HUES64 (cell line): ENCODE data around the gene LRCH3. TPM values are rescaled to one million over a fixed set of nuclear protein-coding genes. Genes with fewer than 3 reads are reported as not detected.

Experiments used
- H3K27ac ChIP-seq: 2 replicates; pipeline ENCODE4 v1.7.0; 2013; ENCODE audit warnings: low read depth, low read length, inconsistent platforms
- H3K27me3 ChIP-seq: 2 replicates; pipeline ENCODE4 v1.6.1; 2013; ENCODE audit warnings: mild to moderate bottlenecking, low read length; ENCODE audit not compliant: insufficient read depth
- H3K36me3 ChIP-seq: 2 replicates; pipeline ENCODE4 v1.6.1; 2013; ENCODE audit warnings: mild to moderate bottlenecking, low read length; ENCODE audit not compliant: insufficient read depth
- H3K4me1 ChIP-seq: 2 replicates; pipeline ENCODE4 v1.6.1; 2013; ENCODE audit warnings: mild to moderate bottlenecking, low read length, moderate library complexity; ENCODE audit not compliant: insufficient read depth
- H3K4me3 ChIP-seq: 2 replicates; pipeline ENCODE4 v1.5.1; 2013; ENCODE audit warnings: mild to moderate bottlenecking, low read length, moderate library complexity
- H3K9ac ChIP-seq: 2 replicates; pipeline ENCODE4 v1.6.1; 2013; ENCODE audit warnings: mild to moderate bottlenecking, low read depth, low read length
- H3K9me3 ChIP-seq: 2 replicates; pipeline ENCODE4 v1.6.1; 2013; ENCODE audit warnings: low read depth, low read length; ENCODE audit not compliant: insufficient read depth
- WGBS: fragments of 150-250, 120-280 bp; methylation state at CpG from one replicate; pipeline ENCODE4 v1.1.7; 2013; ENCODE audit warnings: missing lambda C conversion rate; 5-methylcytosine and 5-hydroxymethylcytosine counted together
- polyA plus RNA-seq, 2 experiments: library from polyadenylated mRNA; stranded (reverse); fragments of 50-300 nt; gene quantifications; one replicate each; pipeline ENCODE4 v1.2.3, GENCODE V29; 2013

The LRCH3 gene
- 21.2 TPM for polyA plus RNA-seq (2013, experiment 1 of 2)
- 29.6 TPM for polyA plus RNA-seq (2013, experiment 2 of 2)

DNA sequence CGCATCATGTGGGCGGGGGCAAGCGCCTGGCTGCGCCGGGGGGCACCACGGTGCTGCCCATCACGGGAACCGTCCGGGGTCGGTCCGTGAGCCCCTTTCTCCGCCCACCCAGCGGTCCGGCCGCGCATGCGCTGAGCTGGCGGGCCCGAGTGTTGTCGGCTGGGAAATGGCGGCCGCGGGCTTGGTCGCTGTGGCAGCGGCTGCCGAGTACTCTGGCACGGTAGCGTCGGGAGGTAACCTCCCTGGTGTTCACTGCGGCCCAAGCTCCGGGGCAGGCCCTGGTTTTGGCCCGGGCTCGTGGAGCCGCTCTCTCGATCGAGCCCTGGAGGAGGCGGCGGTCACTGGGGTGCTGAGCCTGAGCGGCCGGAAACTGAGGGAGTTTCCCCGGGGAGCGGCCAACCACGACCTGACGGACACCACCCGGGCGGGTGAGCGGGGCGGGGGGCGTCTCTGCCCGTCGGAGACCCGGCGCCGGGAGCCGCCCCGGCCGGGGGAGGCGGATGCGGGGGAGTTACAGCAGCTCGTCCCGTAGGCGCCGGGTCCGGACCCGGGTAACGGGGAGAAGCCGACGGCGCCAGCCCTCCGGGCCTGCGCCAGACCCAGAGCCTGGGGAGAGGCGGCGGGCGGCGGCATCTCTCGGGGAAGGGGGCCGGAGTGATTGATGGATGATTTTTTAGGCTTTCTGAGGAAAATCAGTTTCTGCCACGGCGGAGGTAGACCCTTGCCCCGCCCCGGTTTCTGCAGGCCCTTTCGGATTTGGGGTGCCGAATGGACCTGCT, at the start of gene LRCH3:
Gene LRCH3, plus strand, starts transcription at position 142 of the 779 bp plus-strand sequence. Its CDS starts 25 bp downstream, at position 167.
- Histone ChIP-seq H3K9me3 (no peaks in the 10 kb centered on the region), H3K36me3 (no peaks in the 10 kb centered on the region), H3K27me3 (no peaks in the 10 kb centered on the region), H3K4me1 (no peaks in the 10 kb centered on the region), H3K27ac (peak within 1 kb of the TSS; percentile 98), H3K4me3 (peak within 1 kb of the TSS; percentile 96), H3K9ac (peak within 1 kb of the TSS; percentile 97)
- under 1% methylated on average over 83 of the region's 83 CpGs for WGBS

DNA sequence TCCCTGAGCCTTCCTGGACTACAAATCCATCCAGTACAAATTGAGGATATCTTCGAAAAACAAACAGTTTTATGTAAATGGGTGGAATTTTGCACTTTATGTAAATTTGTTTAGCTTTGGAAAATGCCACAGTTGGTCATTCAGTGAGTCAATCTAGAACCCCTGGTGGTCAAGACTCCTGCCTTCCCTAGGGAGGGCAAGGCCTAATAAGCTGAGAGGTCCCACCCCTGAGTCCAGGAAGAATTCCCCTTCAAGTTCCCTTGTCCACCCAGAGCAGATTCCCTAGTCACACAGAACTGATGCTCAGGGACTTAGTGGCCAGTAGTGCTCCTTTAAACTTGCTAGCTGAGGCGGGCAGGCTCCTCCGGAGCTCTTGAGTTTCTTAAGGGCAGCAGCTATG, 48.3 kb upstream of the LRCH3 start:
- H3K27me3 ChIP-seq, result no peaks in the 10 kb centered on the region
- 92% methylated on average over 3 of the region's 3 CpGs for WGBS
- H3K4me3 ChIP-seq, result no peak overlapping the region
- no peaks in the 10 kb centered on the region for H3K36me3 ChIP-seq
- H3K9me3 ChIP-seq, result no peaks in the 10 kb centered on the region
- no peak overlapping the region for H3K9ac ChIP-seq
- no peak overlapping the region for H3K27ac ChIP-seq
- no peaks in the 10 kb centered on the region for H3K4me1 ChIP-seq

DNA sequence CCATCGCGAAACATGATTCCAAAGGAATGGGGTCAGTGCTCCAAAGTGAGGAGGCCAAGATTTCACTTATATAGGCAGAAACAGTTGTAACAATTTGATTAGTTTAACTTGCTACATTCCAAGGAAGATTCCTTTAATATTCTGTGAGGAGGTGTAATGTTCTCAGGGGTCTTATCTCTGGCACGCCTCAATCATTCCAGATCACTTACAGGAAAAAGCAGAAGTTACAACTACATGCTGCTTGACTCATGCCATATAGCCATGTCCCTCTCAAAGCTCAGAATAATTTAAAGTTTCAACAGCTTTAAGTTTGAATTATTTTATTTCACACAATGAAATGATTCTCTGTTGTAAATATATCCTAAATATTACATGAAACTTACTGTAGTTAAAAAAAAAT, 44.8 kb upstream of the LRCH3 start:
- H3K9ac ChIP-seq, result no peak overlapping the region
- H3K27me3 ChIP-seq, result peaks cover 32% of the 10 kb centered on the region
- H3K4me1 ChIP-seq, result no peaks in the 10 kb centered on the region
- no peak overlapping the region for H3K4me3 ChIP-seq
- whole genome bisulfite sequencing, result 94% methylated on average over 3 of the region's 3 CpGs
- H3K27ac ChIP-seq, result no peak overlapping the region
- no peaks in the 10 kb centered on the region for H3K9me3 ChIP-seq
- H3K36me3 ChIP-seq, result no peaks in the 10 kb centered on the region

DNA sequence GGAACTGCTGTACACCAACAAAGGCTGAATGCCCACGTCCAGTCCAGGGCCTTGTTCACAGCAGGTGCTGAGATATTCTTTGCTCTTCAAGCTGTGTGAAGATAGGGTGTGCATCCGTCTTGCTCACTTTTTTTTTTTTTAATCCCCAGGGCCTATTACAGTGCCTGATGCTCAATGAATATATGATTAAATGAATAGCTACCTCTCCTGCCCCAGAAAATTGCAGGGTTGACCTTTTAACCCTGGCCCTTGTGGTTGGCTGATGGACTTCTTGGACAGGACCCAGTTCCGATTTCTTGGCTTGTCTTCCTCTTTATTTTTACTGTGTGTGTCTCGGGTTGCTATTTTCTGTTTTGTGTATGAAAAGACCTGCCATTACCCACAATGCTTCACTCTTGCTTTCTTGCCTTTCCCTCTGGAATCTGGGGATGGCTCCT, 44.2 kb upstream of the LRCH3 start:
- Histone ChIP-seq H3K27me3 (peaks cover 38% of the 10 kb centered on the region), H3K36me3 (no peaks in the 10 kb centered on the region), H3K9me3 (no peaks in the 10 kb centered on the region), H3K9ac (no peak overlapping the region), H3K4me3 (no peak overlapping the region), H3K27ac (no peak overlapping the region), H3K4me1 (no peaks in the 10 kb centered on the region; the same call in 1 of the 2 replicates)
- WGBS, result 91% methylated on average over 2 of the region's 4 CpGs

DNA sequence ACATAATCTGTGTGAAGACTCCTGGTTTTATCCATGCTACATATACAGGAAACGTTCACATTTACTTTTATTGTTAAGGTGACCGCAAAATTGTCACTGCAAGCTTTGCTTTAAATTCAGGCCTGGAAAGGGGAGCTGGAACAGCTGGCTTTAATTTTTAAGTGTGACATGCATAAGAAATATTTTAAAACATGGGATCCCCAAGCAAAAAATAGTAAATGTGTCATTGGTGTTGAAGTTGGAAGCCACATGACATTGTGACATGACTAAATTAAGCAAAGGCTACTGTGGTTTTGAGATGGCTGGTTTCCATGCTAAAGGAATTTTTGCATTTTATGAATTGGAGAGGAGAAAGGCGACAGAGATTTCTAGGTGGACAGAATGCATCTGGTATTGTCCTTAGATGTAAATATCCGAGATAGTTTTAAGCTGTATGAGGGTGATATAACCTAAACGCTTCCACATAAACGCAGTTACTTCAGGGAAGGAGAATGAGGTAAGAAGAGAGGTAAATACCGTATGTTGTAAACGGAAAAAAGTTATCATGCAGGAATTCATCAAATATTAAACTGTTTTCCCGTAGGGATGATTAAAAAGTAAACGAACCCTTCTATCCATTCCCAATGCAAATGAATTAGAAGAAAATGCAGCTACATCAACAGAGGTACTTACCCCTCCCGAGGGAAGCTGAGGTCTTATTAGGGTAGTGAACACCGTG, 42.3 kb upstream of the LRCH3 start:
- no peak overlapping the region for H3K9ac ChIP-seq
- H3K27me3 ChIP-seq, result peaks cover 50% of the 10 kb centered on the region
- no peaks in the 10 kb centered on the region; the same call in 1 of the 2 replicates for H3K4me1 ChIP-seq
- no peaks in the 10 kb centered on the region for H3K36me3 ChIP-seq
- H3K4me3 ChIP-seq, result peak overlapping the region; percentile 70
- H3K27ac ChIP-seq, result no peak overlapping the region
- no peaks in the 10 kb centered on the region for H3K9me3 ChIP-seq
- 65% methylated on average over 9 of the region's 12 CpGs for WGBS

DNA sequence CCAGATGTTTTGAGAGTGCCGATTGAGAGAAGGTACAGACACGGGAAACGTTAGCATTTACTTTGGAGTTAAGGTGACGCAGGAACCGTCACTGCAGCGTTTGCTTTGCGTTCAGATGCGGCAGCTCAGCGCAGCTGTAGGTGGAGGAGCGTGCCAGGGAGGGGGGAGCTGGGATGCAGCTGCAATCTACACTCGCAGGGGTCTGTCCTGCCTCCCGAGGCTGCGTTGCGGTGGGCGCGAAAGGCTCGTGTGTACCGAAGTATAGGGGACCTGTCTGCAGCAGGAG, 41.8 kb upstream of the LRCH3 start:
- 3% methylated on average over 18 of the region's 18 CpGs for WGBS
- H3K27me3 ChIP-seq, result peaks cover 50% of the 10 kb centered on the region
- H3K9ac ChIP-seq, result 0 out of 2 replicates have a peak overlapping the region, but pooled peaks have one; percentile 16
- no peaks in the 10 kb centered on the region for H3K9me3 ChIP-seq
- H3K4me3 ChIP-seq, result peak overlapping the region; percentile 70
- no peaks in the 10 kb centered on the region for H3K36me3 ChIP-seq
- no peak overlapping the region for H3K27ac ChIP-seq
- no peaks in the 10 kb centered on the region; the same call in 1 of the 2 replicates for H3K4me1 ChIP-seq

DNA sequence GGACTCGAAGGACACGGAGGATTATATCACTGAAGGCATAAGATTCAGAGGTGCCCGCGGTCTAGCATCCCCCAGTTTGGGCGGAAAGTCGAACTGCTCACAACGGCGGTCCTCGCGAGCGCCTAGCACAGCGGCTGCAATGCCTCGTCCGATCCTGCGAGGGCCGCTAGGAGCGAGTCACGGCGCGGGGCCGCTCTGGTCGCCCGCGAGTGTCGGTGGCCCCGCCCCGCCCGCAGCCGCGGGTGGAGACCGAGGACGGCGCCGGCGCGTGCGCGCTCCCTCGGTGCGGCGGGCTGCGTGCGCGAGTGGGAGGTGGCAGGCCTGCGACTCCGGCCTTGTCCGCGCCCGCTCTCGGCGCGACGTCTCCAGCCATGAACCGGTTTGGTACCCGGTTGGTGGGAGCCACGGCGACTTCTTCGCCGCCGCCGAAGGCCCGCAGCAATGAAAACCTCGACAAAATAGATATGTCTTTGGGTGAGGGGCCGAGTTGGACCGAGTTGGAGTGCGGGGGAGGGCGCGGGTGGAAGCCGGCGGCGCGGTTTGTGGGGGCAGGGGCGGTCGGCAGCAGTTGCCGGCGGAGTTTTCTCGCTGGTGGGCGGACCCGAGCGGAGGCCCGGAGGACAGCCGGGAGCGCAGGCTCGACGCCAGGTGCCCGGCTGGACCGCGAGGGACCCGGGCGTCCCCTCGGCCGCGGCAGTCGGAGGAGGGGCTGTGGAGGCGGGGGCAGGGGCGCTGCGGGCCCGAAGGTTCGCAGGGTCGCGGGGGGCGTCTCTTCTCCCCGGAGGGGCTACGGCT, 41.3 kb upstream of the LRCH3 start, which contains the start of gene FYTTD1:
Gene FYTTD1, plus strand, starts transcription at position 283 of the 795 bp plus-strand sequence. Its CDS starts 89 bp downstream, at position 372.
- Histone ChIP-seq H3K27ac (no peak within 1 kb of the TSS), H3K4me1 (no peaks in the 10 kb centered on the region; the same call in 1 of the 2 replicates), H3K9me3 (no peaks in the 10 kb centered on the region), H3K27me3 (peaks cover 50% of the 10 kb centered on the region), H3K4me3 (peak within 1 kb of the TSS; percentile 70), H3K9ac (peak within 1 kb of the TSS; percentile 58), H3K36me3 (no peaks in the 10 kb centered on the region)
- under 1% methylated on average over 104 of the region's 104 CpGs for WGBS

DNA sequence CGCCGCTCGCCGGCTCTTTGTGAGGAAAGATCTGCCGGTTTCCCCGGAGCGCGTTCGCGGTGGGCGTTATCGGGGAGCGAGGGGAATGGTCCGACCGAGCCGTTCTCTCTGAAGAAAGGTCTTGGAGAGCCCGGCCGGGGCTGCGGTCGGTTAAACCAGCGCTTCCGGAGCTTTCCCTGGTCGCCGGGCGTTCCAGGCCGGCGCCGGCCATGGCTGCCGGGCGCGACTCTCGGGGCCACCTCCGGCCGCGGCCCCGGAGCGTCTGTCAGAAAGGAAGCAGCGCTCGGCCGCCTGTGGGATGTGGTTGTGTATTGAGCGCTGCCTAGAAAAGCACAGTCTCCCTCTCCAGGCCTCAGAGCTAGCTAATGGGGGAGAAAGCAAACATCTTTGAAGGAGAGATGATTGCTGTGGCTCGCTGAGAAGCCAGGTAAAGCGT, 40.6 kb upstream of the LRCH3 start:
- H3K9ac ChIP-seq, result peak overlapping the region; percentile 58
- no peaks in the 10 kb centered on the region; the same call in 1 of the 2 replicates for H3K4me1 ChIP-seq
- peak overlapping the region; percentile 70 for H3K4me3 ChIP-seq
- H3K27me3 ChIP-seq, result peaks cover 50% of the 10 kb centered on the region
- H3K9me3 ChIP-seq, result no peaks in the 10 kb centered on the region
- under 1% methylated on average over 43 of the region's 43 CpGs for WGBS
- H3K36me3 ChIP-seq, result no peaks in the 10 kb centered on the region
- no peak overlapping the region for H3K27ac ChIP-seq

DNA sequence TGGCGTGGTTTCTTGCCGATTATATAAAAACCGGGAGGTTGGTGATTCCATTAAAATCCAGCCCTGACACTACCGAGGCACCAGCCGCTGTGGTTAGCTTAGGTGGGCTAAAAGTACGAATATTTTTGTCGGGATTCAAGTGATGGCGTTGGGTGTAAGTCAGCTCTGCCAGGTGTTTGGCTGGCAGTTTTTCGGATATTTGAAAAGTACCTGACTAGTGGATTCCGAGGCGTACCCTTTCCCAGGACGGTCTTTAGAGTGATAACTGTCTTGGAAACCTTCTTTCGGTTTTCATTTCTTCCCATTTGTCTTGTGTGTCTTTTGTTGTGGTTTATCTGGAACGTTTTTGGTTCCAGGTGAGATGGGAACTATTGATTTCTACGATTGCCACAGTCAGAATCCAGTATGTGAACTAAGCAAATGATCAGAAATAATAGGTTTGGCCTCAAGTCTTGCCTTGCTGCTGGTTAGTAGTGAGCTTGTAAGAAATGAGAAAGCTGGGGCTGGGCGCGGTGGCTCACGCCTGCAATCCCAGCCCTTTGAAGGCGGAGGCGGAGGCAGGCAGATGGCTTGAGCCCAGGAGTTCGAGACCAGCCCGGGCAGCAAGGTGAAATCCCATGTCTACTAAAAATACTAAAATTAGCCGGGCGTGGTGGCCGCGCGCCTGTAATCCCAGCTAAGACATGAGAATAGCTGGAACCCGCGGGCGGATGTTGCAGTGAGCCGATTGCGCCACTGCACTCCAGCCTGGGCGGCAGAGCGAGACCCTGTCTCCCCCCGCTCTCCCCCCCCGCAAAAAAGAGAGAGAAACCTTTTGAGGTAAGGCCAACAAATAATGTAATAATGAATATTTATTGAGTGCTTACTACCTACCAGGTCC, 40.0 kb upstream of the LRCH3 start:
- H3K36me3 ChIP-seq, result no peaks in the 10 kb centered on the region
- H3K9ac ChIP-seq, result peak overlapping the region; percentile 58; the same call in 1 of the 2 replicates
- no peaks in the 10 kb centered on the region; the same call in 1 of the 2 replicates for H3K4me1 ChIP-seq
- 35% methylated on average over 34 of the region's 36 CpGs for WGBS
- H3K27me3 ChIP-seq, result peaks cover 50% of the 10 kb centered on the region
- no peak overlapping the region for H3K27ac ChIP-seq
- peak overlapping the region; percentile 70 for H3K4me3 ChIP-seq
- H3K9me3 ChIP-seq, result no peaks in the 10 kb centered on the region

DNA sequence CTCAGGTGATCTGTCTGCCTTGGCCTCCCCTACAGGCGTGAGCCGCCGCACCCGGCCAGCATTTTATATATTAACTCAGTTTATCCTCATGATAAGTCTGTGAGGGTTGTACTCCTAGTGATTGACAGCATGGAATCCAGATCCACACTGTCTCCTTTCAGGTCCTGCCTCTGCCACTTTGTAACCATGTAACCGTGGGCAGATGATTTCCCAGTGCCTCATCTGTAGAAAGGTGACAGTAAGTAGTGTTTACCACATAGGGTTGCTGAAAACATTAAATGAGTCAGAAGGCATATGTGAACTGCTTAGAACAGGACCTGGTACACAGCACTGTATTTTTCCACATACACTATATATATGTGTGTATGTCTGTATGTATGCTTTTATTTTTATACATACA, 38.9 kb upstream of the LRCH3 start:
- 0 out of 2 replicates have a peak, but pooled peaks cover 4% of the 10 kb centered on the region for H3K36me3 ChIP-seq
- peaks cover 50% of the 10 kb centered on the region for H3K27me3 ChIP-seq
- H3K4me1 ChIP-seq, result no peaks in the 10 kb centered on the region; the same call in 1 of the 2 replicates
- H3K9me3 ChIP-seq, result no peaks in the 10 kb centered on the region
- H3K27ac ChIP-seq, result no peak overlapping the region
- H3K9ac ChIP-seq, result no peak overlapping the region
- 96% methylated on average over 5 of the region's 5 CpGs for WGBS
- no peak overlapping the region for H3K4me3 ChIP-seq
